ENCODE measurements around the gene BCAS1.

- TF ChIP-seq CTCF (IDR thresholded peaks at IDR 0.05) (no peak), POLR2A (IDR thresholded peaks at IDR 0.05) (no peak)
Observed at GRCh38 chr20:53945478-53945877, 124.9 kb downstream of the BCAS1 start.
